Thyroid gland (tissue), 4 donors: Measurements from ENCODE around the gene HS6ST2.
A peak's percentile ranks its signal among the peaks of the same experiment; 100 is the strongest.

Experiments
- POLR2A ChIP-seq, 2 donors: fragments of 450-650 bp; IDR thresholded peaks; one replicate each; pipeline ENCODE4 v1.6.1; 2017; ENCODE audit warnings: antibody characterized with exemption in 2 of 2, mild to moderate bottlenecking in 2 of 2, moderate library complexity in 1 of 2
- TF ChIP-seq, protein P1 (sequence below), 6 experiments: fragments of 200-600 bp in 3 of 6; fragments of 450-650 bp in 3 of 6; sonication (generic) in 3 of 6; IDR thresholded peaks; one replicate each; pipeline ENCODE4 v1.5.1; 2016 to 2019; ENCODE audit warnings: antibody characterized with exemption in 6 of 6, mild to moderate bottlenecking in 2 of 6, inconsistent platforms in 1 of 6, moderate library complexity in 1 of 6

DNA sequence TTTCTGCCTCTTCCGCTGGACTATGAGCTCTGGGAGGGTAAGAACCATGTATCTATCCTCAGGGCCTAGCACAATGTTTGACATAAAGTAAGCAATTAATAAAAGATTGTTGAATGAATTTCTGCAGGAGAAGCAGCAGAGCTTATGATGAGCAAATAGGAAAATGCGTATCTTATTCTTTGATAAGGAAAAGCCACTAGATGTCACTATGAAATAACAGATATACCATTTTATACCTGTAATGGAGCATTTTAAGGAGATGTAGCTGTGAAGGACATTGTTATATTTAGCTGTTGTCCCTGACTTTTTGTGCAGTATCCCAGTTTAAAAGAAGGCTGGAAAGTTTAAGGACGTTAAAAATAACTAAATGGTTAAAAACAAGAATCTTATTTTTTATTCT lies 322.3 kb downstream of the HS6ST2 start:
- TF ChIP-seq, protein P1, sequence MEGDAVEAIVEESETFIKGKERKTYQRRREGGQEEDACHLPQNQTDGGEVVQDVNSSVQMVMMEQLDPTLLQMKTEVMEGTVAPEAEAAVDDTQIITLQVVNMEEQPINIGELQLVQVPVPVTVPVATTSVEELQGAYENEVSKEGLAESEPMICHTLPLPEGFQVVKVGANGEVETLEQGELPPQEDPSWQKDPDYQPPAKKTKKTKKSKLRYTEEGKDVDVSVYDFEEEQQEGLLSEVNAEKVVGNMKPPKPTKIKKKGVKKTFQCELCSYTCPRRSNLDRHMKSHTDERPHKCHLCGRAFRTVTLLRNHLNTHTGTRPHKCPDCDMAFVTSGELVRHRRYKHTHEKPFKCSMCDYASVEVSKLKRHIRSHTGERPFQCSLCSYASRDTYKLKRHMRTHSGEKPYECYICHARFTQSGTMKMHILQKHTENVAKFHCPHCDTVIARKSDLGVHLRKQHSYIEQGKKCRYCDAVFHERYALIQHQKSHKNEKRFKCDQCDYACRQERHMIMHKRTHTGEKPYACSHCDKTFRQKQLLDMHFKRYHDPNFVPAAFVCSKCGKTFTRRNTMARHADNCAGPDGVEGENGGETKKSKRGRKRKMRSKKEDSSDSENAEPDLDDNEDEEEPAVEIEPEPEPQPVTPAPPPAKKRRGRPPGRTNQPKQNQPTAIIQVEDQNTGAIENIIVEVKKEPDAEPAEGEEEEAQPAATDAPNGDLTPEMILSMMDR (IDR thresholded peaks at IDR 0.05): peak in 1 of 6 experiments; percentile 7
- TF ChIP-seq POLR2A (IDR thresholded peaks at IDR 0.05): no peak
